Measurements from ENCODE around the gene MIS12. TPM values are rescaled to one million over a fixed set of nuclear protein-coding genes. Genes with fewer than 3 reads are reported as not detected.

MIS12 gene
- total RNA-seq, 4 donors from 2014 or later, result 9.1 to 45.3 (median 19.3) TPM

DNA sequence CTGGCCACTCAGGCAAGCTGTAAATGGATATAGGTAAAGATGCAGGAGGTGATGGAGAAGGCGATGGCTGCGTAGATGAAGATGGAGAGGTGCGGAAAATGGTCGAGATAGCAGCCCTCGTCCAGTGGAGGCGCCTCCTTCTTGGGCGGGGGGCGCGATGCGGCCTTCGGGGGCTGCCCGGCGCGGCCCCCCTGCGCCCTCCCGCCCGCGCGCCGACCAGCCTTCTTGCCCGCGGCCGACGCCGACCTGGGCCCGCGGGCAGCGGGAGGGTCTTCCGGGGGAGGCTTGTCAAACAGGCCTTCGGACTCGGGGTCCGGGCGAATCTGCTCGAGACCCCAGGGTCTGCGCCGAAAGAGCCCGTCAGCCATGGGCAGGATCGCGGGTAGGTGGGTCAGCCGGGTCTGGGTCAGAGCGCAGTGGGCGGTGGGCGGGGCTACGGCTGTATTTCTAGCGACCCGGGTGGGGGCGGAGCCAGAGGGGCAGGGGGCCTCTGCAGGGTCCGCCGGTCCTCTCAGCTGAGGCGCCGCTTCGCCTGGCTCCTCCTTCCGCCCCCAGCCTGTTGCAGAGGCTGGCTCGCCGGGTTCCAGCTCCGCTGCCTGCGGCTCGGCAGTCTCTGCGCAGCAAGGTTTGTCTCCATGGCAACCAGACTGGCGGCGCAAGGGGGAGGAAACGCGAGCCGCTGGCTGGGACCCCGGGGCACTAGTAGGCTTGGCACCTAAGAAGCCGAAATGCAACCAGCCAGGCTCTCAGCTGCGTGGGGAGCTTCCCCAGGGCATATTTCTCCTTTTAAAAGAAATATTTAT, 14.4 kb downstream of the MIS12 start:
- H3K9me3 ChIP-seq, result no peaks in the 10 kb centered on the region
- intact Hi-C loops (cut with DNase I; ENCODE audit: low total_unique reads) (no loop called here), in situ Hi-C loops (cut with MboI; ENCODE audit: low sequenced_read_pairs in 4 of 4) (no loop called here)
- DNase-seq (peak; percentile 12 to 32), ATAC-seq (peak in 1 of 2 donors; percentile 39)
- H3K27me3 ChIP-seq, result peaks cover 6 to 14% (median 14%) of the 10 kb centered on the region in 3 donors
- H3K4me3 ChIP-seq, result peak overlapping the region; percentile 56 to 74 (median 56)
- TF ChIP-seq POLR2A (IDR thresholded peaks at IDR 0.05), result no peak
- TF ChIP-seq, protein P1, sequence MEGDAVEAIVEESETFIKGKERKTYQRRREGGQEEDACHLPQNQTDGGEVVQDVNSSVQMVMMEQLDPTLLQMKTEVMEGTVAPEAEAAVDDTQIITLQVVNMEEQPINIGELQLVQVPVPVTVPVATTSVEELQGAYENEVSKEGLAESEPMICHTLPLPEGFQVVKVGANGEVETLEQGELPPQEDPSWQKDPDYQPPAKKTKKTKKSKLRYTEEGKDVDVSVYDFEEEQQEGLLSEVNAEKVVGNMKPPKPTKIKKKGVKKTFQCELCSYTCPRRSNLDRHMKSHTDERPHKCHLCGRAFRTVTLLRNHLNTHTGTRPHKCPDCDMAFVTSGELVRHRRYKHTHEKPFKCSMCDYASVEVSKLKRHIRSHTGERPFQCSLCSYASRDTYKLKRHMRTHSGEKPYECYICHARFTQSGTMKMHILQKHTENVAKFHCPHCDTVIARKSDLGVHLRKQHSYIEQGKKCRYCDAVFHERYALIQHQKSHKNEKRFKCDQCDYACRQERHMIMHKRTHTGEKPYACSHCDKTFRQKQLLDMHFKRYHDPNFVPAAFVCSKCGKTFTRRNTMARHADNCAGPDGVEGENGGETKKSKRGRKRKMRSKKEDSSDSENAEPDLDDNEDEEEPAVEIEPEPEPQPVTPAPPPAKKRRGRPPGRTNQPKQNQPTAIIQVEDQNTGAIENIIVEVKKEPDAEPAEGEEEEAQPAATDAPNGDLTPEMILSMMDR (IDR thresholded peaks at IDR 0.05 in 4 of 5, conservative IDR thresholded peaks at IDR 0.05 in 1 of 5), result no peak
- H3K27ac ChIP-seq, result no peak overlapping the region
- no peaks in the 10 kb centered on the region for H3K36me3 ChIP-seq
- H3K4me1 ChIP-seq, result peaks cover 9 to 17% of the 10 kb centered on the region in 2 donors

DNA sequence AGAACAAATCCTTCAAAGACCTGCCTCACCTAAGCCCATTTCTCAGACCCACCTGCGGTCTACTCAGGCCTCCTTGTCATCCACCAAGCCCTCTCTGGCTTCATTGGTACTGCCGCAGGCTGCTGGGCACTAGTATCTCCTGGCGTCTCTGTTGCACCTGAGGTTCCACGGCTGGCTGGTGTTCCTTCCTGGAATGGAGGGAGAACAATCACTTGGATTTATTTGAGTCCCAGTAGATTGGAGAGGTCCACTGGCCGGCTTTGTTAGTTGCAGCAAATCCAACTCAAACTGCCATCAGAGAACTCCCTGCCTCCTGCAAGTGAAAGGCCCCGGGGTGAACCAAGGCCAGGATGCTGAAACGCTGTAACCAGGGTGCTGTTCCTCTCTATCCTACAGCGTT, 15.3 kb downstream of the MIS12 start:
- TF ChIP-seq, protein P1 (IDR thresholded peaks at IDR 0.05 in 4 of 5, conservative IDR thresholded peaks at IDR 0.05 in 1 of 5), result no peak
- TF ChIP-seq POLR2A (IDR thresholded peaks at IDR 0.05), result no peak
- no peaks in the 10 kb centered on the region for H3K9me3 ChIP-seq
- H3K36me3 ChIP-seq, result no peaks in the 10 kb centered on the region
- in situ Hi-C loops (cut with MboI; ENCODE audit: low sequenced_read_pairs in 4 of 4), result no loop called here
- H3K4me1 ChIP-seq, result peaks cover 9 to 17% of the 10 kb centered on the region in 2 donors
- H3K4me3 ChIP-seq, result no peak overlapping the region
- H3K27me3 ChIP-seq, result peaks cover 6 to 14% (median 14%) of the 10 kb centered on the region in 3 donors
- ATAC-seq (no peak), DNase-seq (no peak)
- intact Hi-C loops (cut with DNase I; ENCODE audit: low total_unique reads), result no loop called here
- H3K27ac ChIP-seq, result no peak overlapping the region

DNA sequence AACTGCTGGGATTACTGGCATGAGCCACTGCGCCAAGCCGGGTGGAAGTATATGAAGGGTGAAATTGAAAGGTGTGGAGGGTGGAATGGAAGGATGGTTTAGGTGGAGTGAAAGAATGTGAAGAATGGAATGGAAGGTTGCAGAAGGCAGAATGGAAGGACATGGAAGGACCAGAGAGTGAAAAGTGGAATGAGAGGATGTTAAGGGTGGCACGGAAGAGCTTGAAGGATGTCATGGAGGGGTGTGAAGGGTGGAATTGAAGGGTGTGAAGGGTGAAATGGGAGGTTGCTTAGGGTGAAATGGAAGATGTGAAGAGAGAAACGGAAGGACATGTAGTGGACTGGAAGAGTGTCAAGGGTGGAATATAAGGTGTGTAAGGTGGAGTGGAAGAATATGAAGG, 16.2 kb downstream of the MIS12 start:
- H3K36me3 ChIP-seq, result no peaks in the 10 kb centered on the region
- H3K9me3 ChIP-seq, result no peaks in the 10 kb centered on the region
- H3K27ac ChIP-seq, result no peak overlapping the region
- no peak overlapping the region for H3K4me3 ChIP-seq
- intact Hi-C loops (cut with DNase I; ENCODE audit: low total_unique reads), result no loop called here
- ATAC-seq (no peak), DNase-seq (no peak)
- H3K27me3 ChIP-seq, result peaks cover 6 to 14% (median 14%) of the 10 kb centered on the region in 3 donors
- H3K4me1 ChIP-seq, result peaks cover 9 to 17% of the 10 kb centered on the region in 2 donors
- TF ChIP-seq POLR2A (IDR thresholded peaks at IDR 0.05), result no peak
- TF ChIP-seq, protein P1 (IDR thresholded peaks at IDR 0.05 in 4 of 5, conservative IDR thresholded peaks at IDR 0.05 in 1 of 5), result no peak
- in situ Hi-C loops (cut with MboI; ENCODE audit: low sequenced_read_pairs in 4 of 4), result no loop called here

DNA sequence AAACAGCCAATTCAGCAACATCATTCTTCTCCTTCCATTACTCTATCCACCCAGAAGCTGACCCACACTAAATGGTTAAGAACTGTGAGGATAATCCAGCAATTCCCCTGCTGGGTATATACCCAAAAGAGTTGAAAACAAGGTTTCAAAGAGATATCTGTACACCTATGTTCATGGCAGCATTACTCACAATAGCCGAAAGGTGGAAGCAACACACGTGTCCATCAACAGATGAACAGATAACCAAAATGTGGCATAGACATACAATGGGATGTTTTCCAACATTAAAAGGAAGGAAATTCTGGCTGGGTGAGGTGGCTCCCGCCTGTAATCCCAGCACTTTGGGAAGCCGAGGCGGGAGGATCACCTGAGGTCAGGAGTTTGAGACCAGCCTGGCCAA, 19.9 kb downstream of the MIS12 start:
- intact Hi-C loops (cut with DNase I; ENCODE audit: low total_unique reads), result no loop called here
- ATAC-seq, result no peak
- Histone ChIP-seq H3K27ac (no peak overlapping the region), H3K4me3 (no peak overlapping the region), H3K36me3 (no peaks in the 10 kb centered on the region), H3K9me3 (no peaks in the 10 kb centered on the region), H3K27me3 (no peaks in the 10 kb centered on the region), H3K4me1 (no peaks in the 10 kb centered on the region)
- TF ChIP-seq POLR2A (IDR thresholded peaks at IDR 0.05), result no peak
- TF ChIP-seq, protein P1 (IDR thresholded peaks at IDR 0.05 in 4 of 5, conservative IDR thresholded peaks at IDR 0.05 in 1 of 5), result no peak
- in situ Hi-C loops (cut with MboI; ENCODE audit: low sequenced_read_pairs in 4 of 4), result no loop called here
- no peak for DNase-seq
